HG03097 (cell line): ENCODE measurements around the gene MRPL23.

Source experiments
- ATAC-seq: cut with Tn5 transposase; IDR thresholded peaks from one replicate; pipeline ENCODE4 v1.9.1; 2021; ENCODE audit not compliant: unreplicated experiment, low FRiP score

MRPL23 gene

GRCh38 chr11:1946812-1947484 is at the start of gene MRPL23:
Gene MRPL23, plus strand, starts transcription at chr11:1947332. Its CDS starts 31 bp downstream, at chr11:1947363.
- no peak for ATAC-seq

- ATAC-seq: no peak
Observed at GRCh38 chr11:1899090-1899489, 48.0 kb upstream of the MRPL23 start.

GRCh38 chr11:1899686-1900085 is 47.4 kb upstream of the MRPL23 start:
- ATAC-seq: no peak

GRCh38 chr11:1906181-1906580 is 41.0 kb upstream of the MRPL23 start:
- ATAC-seq: no peak

- ATAC-seq: no peak
Observed at GRCh38 chr11:1906611-1907423, 40.3 kb upstream of the MRPL23 start.

GRCh38 chr11:1908618-1909017 is 38.5 kb upstream of the MRPL23 start:
- ATAC-seq: no peak

GRCh38 chr11:1909524-1909923 is 37.6 kb upstream of the MRPL23 start:
- ATAC-seq: no peak

GRCh38 chr11:1912289-1912878 is 34.7 kb upstream of the MRPL23 start:
- ATAC-seq: no peak

GRCh38 chr11:1913271-1914060 is 33.7 kb upstream of the MRPL23 start:
- ATAC-seq: no peak

GRCh38 chr11:1915795-1916131 is 31.4 kb upstream of the MRPL23 start:
- ATAC-seq: no peak

GRCh38 chr11:1916132-1916985 is 30.8 kb upstream of the MRPL23 start:
- ATAC-seq: no peak

- no peak for ATAC-seq
Observed at GRCh38 chr11:1916986-1917522, 30.1 kb upstream of the MRPL23 start.

- ATAC-seq: no peak
Observed at GRCh38 chr11:1917523-1918435, 29.4 kb upstream of the MRPL23 start.

GRCh38 chr11:1918436-1919315 is 28.5 kb upstream of the MRPL23 start:
- no peak for ATAC-seq

- ATAC-seq: no peak
Observed at GRCh38 chr11:1919391-1920127, 27.6 kb upstream of the MRPL23 start, which contains the start of gene TNNT3. Gene TNNT3, plus strand, starts transcription at chr11:1919703. Its CDS starts 3,172 bp downstream, at chr11:1922875.

- ATAC-seq: no peak
Observed at GRCh38 chr11:1920128-1920908, 26.8 kb upstream of the MRPL23 start.
